OCI-LY1 (cell line): ENCODE results near the gene PCYT1A.
A peak's percentile ranks its signal among the peaks of the same experiment; 100 is the strongest.

Experiments
- H2AFZ ChIP-seq: fragments of 200-600 bp; sonication (generic), shearing (Covaris generic); 2 replicates; pipeline ENCODE4 v1.6.0; 2014; ENCODE audit warnings: antibody characterized with exemption, mild to moderate bottlenecking, low read length
- H3F3A ChIP-seq: fragments of 200-600 bp; sonication (generic), shearing (Covaris generic); 2 replicates; pipeline ENCODE4 v1.6.0; 2014; ENCODE audit warnings: mild to moderate bottlenecking, antibody characterized with exemption, low read length, moderate library complexity; ENCODE audit not compliant: insufficient read depth
- H3K27ac ChIP-seq: fragments of 200-600 bp; sonication (generic); 2 replicates; pipeline ENCODE4 v1.5.1; 2014; ENCODE audit warnings: low read length, mixed run types, mild to moderate bottlenecking, low read depth; ENCODE audit not compliant: poor library complexity, severe bottlenecking
- H3K27me3 ChIP-seq: fragments of 200-600 bp; sonication (generic); 2 replicates; pipeline ENCODE4 v1.6.0; 2014; ENCODE audit warnings: antibody characterized with exemption, mild to moderate bottlenecking, low read length, moderate library complexity; ENCODE audit not compliant: insufficient read depth
- H3K36me3 ChIP-seq: fragments of 200-600 bp; sonication (generic); 2 replicates; pipeline ENCODE4 v1.6.1; 2014; ENCODE audit warnings: mild to moderate bottlenecking, antibody characterized with exemption, low read length, moderate library complexity, mixed read lengths; ENCODE audit not compliant: insufficient read depth
- H3K4me1 ChIP-seq: fragments of 200-600 bp; sonication (generic); 2 replicates; pipeline ENCODE4 v1.5.1; 2014; ENCODE audit warnings: mild to moderate bottlenecking, low read length, moderate library complexity; ENCODE audit not compliant: insufficient read depth, severe bottlenecking
- H3K4me2 ChIP-seq: fragments of 200-600 bp; sonication (generic), shearing (Covaris generic); 2 replicates; pipeline ENCODE4 v1.6.1; 2014; ENCODE audit warnings: low read length
- H3K4me3 ChIP-seq: fragments of 200-600 bp; sonication (generic); 2 replicates; pipeline ENCODE4 v1.5.1; 2014; ENCODE audit warnings: low read length, low read depth, mild to moderate bottlenecking, mixed read lengths; ENCODE audit not compliant: poor library complexity, severe bottlenecking
- H3K79me2 ChIP-seq: fragments of 200-600 bp; shearing (Covaris generic); 2 replicates; pipeline ENCODE4 v1.6.1; 2016; ENCODE audit warnings: mixed run types, low read length, mixed read lengths; ENCODE audit not compliant: insufficient read depth
- H3K9ac ChIP-seq: fragments of 200-600 bp; sonication (generic), shearing (Covaris generic); 2 replicates; pipeline ENCODE4 v1.6.1; 2014; ENCODE audit warnings: mild to moderate bottlenecking, low read length, mixed read lengths
- H3K9me2 ChIP-seq: fragments of 200-600 bp; sonication (generic), shearing (Covaris generic); 2 replicates; pipeline ENCODE4 v1.6.1; 2014; ENCODE audit warnings: low read depth, mild to moderate bottlenecking, low read length, mixed read lengths
- H3K9me3 ChIP-seq: fragments of 200-600 bp; shearing (Covaris generic); 2 replicates; pipeline ENCODE4 v1.6.1; 2014; ENCODE audit warnings: low read length, mixed read lengths
- H4K20me1 ChIP-seq: fragments of 200-600 bp; sonication (generic), shearing (Covaris generic); 2 replicates; pipeline ENCODE4 v1.6.0; 2016; ENCODE audit warnings: mild to moderate bottlenecking, low read length; ENCODE audit not compliant: insufficient read depth
- CTCF ChIP-seq: fragments of 200-600 bp; sonication (generic), shearing (Covaris generic); IDR thresholded peaks from 2 replicates; pipeline ENCODE4 v1.5.1; 2017; ENCODE audit warnings: mild to moderate bottlenecking, antibody characterized with exemption, low read length, moderate library complexity, mixed read lengths
- EZH2 ChIP-seq: fragments of 200-600 bp; sonication (generic), shearing (Covaris generic); IDR thresholded peaks from 2 replicates; pipeline ENCODE4 v1.8.0; 2017; ENCODE audit warnings: borderline replicate concordance, mixed run types, mild to moderate bottlenecking, antibody characterized with exemption, low read length, moderate library complexity, mixed read lengths

The PCYT1A gene

GRCh38 chr3:196227629-196228493 lies 59.7 kb downstream of the PCYT1A start:
- Histone ChIP-seq H3F3A (no peaks in the 10 kb centered on the region), H3K4me3 (no peak overlapping the region), H3K9ac (no peak overlapping the region), H2AFZ (no peak overlapping the region), H3K9me2 (no peaks in the 10 kb centered on the region), H3K9me3 (no peaks in the 10 kb centered on the region), H3K79me2 (no peaks in the 10 kb centered on the region), H3K4me2 (no peak overlapping the region), H3K4me1 (no peaks in the 10 kb centered on the region), H3K27me3 (peaks cover 5% of the 10 kb centered on the region), H3K27ac (no peak overlapping the region), H4K20me1 (no peaks in the 10 kb centered on the region), H3K36me3 (no peaks in the 10 kb centered on the region)
- TF ChIP-seq CTCF (peak; percentile 33), EZH2 (no peak)

- Histone ChIP-seq H3F3A (no peaks in the 10 kb centered on the region), H3K27me3 (peaks cover 8% of the 10 kb centered on the region), H3K9me2 (no peaks in the 10 kb centered on the region), H3K4me1 (no peaks in the 10 kb centered on the region), H3K4me3 (no peak overlapping the region), H3K27ac (no peak overlapping the region), H3K36me3 (no peaks in the 10 kb centered on the region), H3K9ac (no peak overlapping the region), H4K20me1 (no peaks in the 10 kb centered on the region), H3K9me3 (no peaks in the 10 kb centered on the region), H3K4me2 (no peak overlapping the region), H3K79me2 (no peaks in the 10 kb centered on the region), H2AFZ (no peak overlapping the region)
- no peak for TF ChIP-seq EZH2
- no peak for TF ChIP-seq CTCF
Observed at GRCh38 chr3:196227121-196227561, 60.4 kb downstream of the PCYT1A start.

GRCh38 chr3:196225763-196226364 lies 61.7 kb downstream of the PCYT1A start:
- Histone ChIP-seq H3F3A (no peaks in the 10 kb centered on the region), H3K9ac (no peak overlapping the region), H3K4me1 (no peaks in the 10 kb centered on the region), H3K4me2 (no peak overlapping the region), H3K36me3 (no peaks in the 10 kb centered on the region), H3K27me3 (peaks cover 8% of the 10 kb centered on the region), H3K9me3 (no peaks in the 10 kb centered on the region), H3K27ac (no peak overlapping the region), H2AFZ (no peak overlapping the region), H3K9me2 (no peaks in the 10 kb centered on the region), H3K4me3 (no peak overlapping the region), H3K79me2 (no peaks in the 10 kb centered on the region), H4K20me1 (no peaks in the 10 kb centered on the region)
- no peak for TF ChIP-seq EZH2
- no peak for TF ChIP-seq CTCF
